Stomach (tissue), 9 donors: ENCODE measurements around the gene RARRES2. TPM values are rescaled to one million over a fixed set of nuclear protein-coding genes. Genes with fewer than 3 reads are reported as not detected.

Source experiments
- DNase-seq, 2 donors: peaks; one replicate each; pipeline versions ENCODE4 v3.0.0 to v3.0.0-alpha.2; 2013 to 2019
- H3K27ac ChIP-seq, 5 donors: fragments of 200-600 bp in 4 of 5; sonication (generic) in 4 of 5; one replicate each; pipeline ENCODE4 v1.5.1; 2013 to 2019; ENCODE audit warnings: mild to moderate bottlenecking in 1 of 5, moderate library complexity in 1 of 5
- H3K27me3 ChIP-seq, 3 donors: fragments of 200-600 bp; sonication (generic); one replicate each; pipeline ENCODE4 v1.5.1; 2017 to 2019; ENCODE audit warnings: mixed run types in 1 of 3
- H3K36me3 ChIP-seq, 4 donors: fragments of 200-600 bp; sonication (generic); 1 replicate in 3 of 4; 2 replicates in 1 of 4; pipeline ENCODE4 v1.5.1; 2016 to 2019
- H3K4me1 ChIP-seq, 4 donors: fragments of 200-600 bp; sonication (generic); one replicate each; pipeline ENCODE4 v1.5.1; 2016 to 2019
- H3K4me3 ChIP-seq, 4 donors: fragments of 200-600 bp; sonication (generic) in 3 of 4; one replicate each; pipeline ENCODE4 v1.5.1; 2016 to 2019; ENCODE audit warnings: mild to moderate bottlenecking in 1 of 4
- H3K9me3 ChIP-seq, 4 donors: fragments of 200-600 bp; sonication (generic); one replicate each; pipeline ENCODE4 v1.5.1; 2016 to 2019
- EP300 ChIP-seq: sonication (generic); formaldehyde crosslinking; IDR thresholded peaks from one replicate; pipeline ENCODE4 v1.6.1; 2017; ENCODE audit warnings: antibody characterized with exemption
- POLR2A ChIP-seq, 4 donors: fragments of 450-650 bp; IDR thresholded peaks; one replicate each; pipeline ENCODE4 v1.6.1; 2016; ENCODE audit warnings: antibody characterized with exemption in 4 of 4, control low read depth in 2 of 4, mild to moderate bottlenecking in 1 of 4, moderate library complexity in 1 of 4
- POLR2AphosphoS5 ChIP-seq, 3 donors: sonication (generic); formaldehyde crosslinking; IDR thresholded peaks; one replicate each; pipeline ENCODE4 v1.6.1; 2016; ENCODE audit warnings: antibody characterized with exemption in 3 of 3
- WGBS, 5 donors: extraction: QIAGEN DNeasy Blood & Tissue Kit in 3 of 5; methylation state at CpG; one replicate each; pipeline versions ENCODE4 v1.1.5 to v1.1.7; 2013 to 2018; 5-methylcytosine and 5-hydroxymethylcytosine counted together
- intact Hi-C: fragments of 100-400 bp; cut with DNase I; formaldehyde crosslinking; loops from one replicate; pipeline ENCODE4 v1.15.1; 2023; ENCODE audit warnings: low total_unique reads
- polyA plus RNA-seq, 3 donors: library from polyadenylated mRNA; stranded (reverse); fragments of 200-250 nt; gene quantifications; one replicate each; pipeline ENCODE4 v1.2.3, GENCODE V29; 2013
- total RNA-seq, 5 donors: library from RNA; depleted of rRNA; stranded (reverse); fragments of >200 nt; gene quantifications; one replicate each; pipeline versions ENCODE4 v1.1.0 to v1.2.3, GENCODE V29; 2014 to 2016
- TF ChIP-seq, protein P1 (sequence below), 7 experiments: fragments of 450-650 bp in 4 of 7; fragments of 200-600 bp in 3 of 7; sonication (generic) in 3 of 7; IDR thresholded peaks; one replicate each; pipeline ENCODE4 v1.5.1; 2016 to 2019; ENCODE audit warnings: antibody characterized with exemption in 7 of 7, control low read depth in 2 of 7, mild to moderate bottlenecking in 1 of 7
- donor health status: healthy with polysubstance abuse.
- donor health status: Bipolar disorder and iron deficiency.
- donor health status: healthy.

Gene RARRES2
- total and polyA plus RNA-seq, 8 donors: 33.5 to 244 (median 126) TPM

- no peak overlapping the region for H3K4me3 ChIP-seq
- no peaks in the 10 kb centered on the region for H3K36me3 ChIP-seq
- peaks cover 9 to 23% (median 12%) of the 10 kb centered on the region in 4 donors for H3K4me1 ChIP-seq
- no peak overlapping the region for H3K27ac ChIP-seq
- H3K27me3 ChIP-seq: no peaks in the 10 kb centered on the region
- TF ChIP-seq, protein P1, sequence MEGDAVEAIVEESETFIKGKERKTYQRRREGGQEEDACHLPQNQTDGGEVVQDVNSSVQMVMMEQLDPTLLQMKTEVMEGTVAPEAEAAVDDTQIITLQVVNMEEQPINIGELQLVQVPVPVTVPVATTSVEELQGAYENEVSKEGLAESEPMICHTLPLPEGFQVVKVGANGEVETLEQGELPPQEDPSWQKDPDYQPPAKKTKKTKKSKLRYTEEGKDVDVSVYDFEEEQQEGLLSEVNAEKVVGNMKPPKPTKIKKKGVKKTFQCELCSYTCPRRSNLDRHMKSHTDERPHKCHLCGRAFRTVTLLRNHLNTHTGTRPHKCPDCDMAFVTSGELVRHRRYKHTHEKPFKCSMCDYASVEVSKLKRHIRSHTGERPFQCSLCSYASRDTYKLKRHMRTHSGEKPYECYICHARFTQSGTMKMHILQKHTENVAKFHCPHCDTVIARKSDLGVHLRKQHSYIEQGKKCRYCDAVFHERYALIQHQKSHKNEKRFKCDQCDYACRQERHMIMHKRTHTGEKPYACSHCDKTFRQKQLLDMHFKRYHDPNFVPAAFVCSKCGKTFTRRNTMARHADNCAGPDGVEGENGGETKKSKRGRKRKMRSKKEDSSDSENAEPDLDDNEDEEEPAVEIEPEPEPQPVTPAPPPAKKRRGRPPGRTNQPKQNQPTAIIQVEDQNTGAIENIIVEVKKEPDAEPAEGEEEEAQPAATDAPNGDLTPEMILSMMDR (IDR thresholded peaks at IDR 0.05): no peak
- TF ChIP-seq EP300 (no peak), POLR2AphosphoS5 (IDR thresholded peaks at IDR 0.05) (no peak), POLR2A (IDR thresholded peaks at IDR 0.05) (no peak)
- WGBS, 5 donors: 75 to 90% (median 84%) methylated on average over 4 of the region's 4 CpGs
- DNase-seq: peak in 1 of 2 donors; percentile 16
- no peaks in the 10 kb centered on the region for H3K9me3 ChIP-seq
- intact Hi-C loops: loop anchor here (10.0 kb wide), 1 partner anchor 51 kb away; no protein-coding TSS in a partner anchor
Observed at GRCh38 chr7:150363370-150363769, 21.9 kb upstream of the RARRES2 start.

DNA sequence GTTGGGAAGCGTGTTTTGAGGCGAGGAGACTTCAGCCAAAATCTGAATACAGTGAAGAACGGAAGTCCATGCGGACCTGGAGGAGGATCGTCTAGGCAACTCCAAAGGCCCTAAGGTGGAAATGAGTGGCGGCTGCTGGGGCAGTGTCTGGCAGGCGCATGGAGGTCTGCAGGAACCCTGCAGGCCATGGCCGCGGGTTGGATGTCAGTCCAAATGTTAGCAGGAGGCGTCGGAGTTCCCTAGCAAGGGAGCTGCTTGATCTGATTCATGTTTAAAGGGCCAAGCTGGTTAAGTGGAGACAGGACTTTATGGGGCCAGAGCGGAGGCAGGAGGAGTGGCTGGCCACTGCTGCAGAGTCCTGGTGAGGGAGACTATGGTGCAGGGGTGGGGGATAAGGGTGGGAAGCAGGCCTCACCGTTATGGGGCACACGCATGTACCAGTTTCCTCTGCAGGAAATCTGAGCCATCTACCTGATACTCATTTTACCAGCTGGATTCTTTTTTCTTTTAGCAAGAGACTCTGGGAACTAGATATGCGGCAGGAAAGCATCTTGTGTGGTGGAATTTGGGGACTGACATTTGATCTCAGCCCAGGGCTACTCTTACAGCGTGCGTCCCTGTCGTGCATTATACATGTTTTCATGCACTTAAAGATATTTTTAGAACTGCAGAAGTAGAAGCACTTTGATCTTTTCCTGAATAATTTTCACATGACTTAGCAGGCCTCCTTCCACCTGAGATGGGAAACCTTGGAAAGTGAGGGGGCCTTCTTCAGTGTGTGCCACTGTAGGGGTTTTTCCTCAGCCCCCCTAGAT is 20.6 kb upstream of the RARRES2 start:
- H3K27me3 ChIP-seq: no peaks in the 10 kb centered on the region
- 78 to 90% (median 87%) methylated on average over 18 of the region's 18 CpGs for WGBS, 5 donors

GRCh38 chr7:150361402-150361801 is 20.0 kb upstream of the RARRES2 start:
- no peaks in the 10 kb centered on the region for H3K9me3 ChIP-seq
- peaks cover 0 to 20% (median 3%) of the 10 kb centered on the region in 4 donors for H3K4me1 ChIP-seq
- H3K27ac ChIP-seq: no peak overlapping the region
- intact Hi-C loops: loop anchor here (10.0 kb wide), 1 partner anchor 53 kb away; no protein-coding TSS in a partner anchor
- WGBS, 5 donors: 73 to 84% (median 78%) methylated on average over 7 of the region's 7 CpGs
- H3K27me3 ChIP-seq: no peaks in the 10 kb centered on the region
- H3K36me3 ChIP-seq: no peaks in the 10 kb centered on the region
- no peak overlapping the region for H3K4me3 ChIP-seq
- TF ChIP-seq, protein P1 (IDR thresholded peaks at IDR 0.05): no peak
- no peak for TF ChIP-seq POLR2A (IDR thresholded peaks at IDR 0.05)
- peak in 1 of 2 donors; percentile 12 for DNase-seq

More for the DNA sequence above, 20.6 kb upstream of the RARRES2 start:
- Histone ChIP-seq H3K4me3 (no peak overlapping the region), H3K27ac (no peak overlapping the region), H3K36me3 (no peaks in the 10 kb centered on the region), H3K9me3 (no peaks in the 10 kb centered on the region), H3K4me1 (peaks cover 0 to 19% (median 4%) of the 10 kb centered on the region in 4 donors)
- intact Hi-C loops: loop anchor here (10.0 kb wide), 1 partner anchor 53 kb away; no protein-coding TSS in a partner anchor
- DNase-seq: peak in 1 of 2 donors; percentile 3
- TF ChIP-seq POLR2A (IDR thresholded peaks at IDR 0.05) (no peak), EP300 (no peak), POLR2AphosphoS5 (IDR thresholded peaks at IDR 0.05) (no peak)
- TF ChIP-seq, protein P1 (IDR thresholded peaks at IDR 0.05): no peak

DNA sequence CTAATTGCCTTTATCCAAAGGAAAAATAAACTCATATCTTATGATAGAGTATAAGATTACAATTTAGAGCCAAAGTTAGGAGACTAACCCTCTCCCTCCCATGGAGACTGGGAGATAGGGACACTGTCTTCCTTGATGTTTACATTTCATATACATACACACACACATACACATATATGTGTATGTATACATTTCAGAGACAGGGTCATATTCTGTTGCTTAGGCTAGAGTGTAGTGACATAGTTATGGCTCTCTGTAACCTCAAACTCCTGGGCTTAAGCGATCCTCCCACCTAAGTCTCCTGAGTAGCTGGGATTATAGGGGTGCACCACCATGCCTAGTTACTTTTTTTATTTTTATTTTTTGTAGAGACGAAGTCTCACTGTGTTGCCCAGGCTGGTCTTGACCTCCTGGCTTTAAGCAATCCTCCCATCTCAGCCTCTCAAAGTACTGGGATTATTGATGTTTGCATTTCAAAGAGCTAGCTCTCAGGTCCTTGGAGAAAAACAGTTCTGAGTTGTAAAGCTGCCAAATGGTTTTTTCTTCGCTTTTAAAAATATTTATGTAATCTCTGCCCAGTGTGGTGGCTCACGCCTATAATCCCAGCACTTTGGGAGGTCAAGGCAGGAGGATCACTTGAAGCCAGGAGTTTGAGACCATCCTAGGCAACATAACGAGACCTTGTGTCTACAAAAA is 19.1 kb upstream of the RARRES2 start:
- H3K4me3 ChIP-seq: no peak overlapping the region
- intact Hi-C loops: loop anchor here (10.0 kb wide), 1 partner anchor 54 kb away; no protein-coding TSS in a partner anchor
- no peaks in the 10 kb centered on the region for H3K36me3 ChIP-seq
- no peak overlapping the region for H3K27ac ChIP-seq
- WGBS, 5 donors: 59 to 75% (median 73%) methylated on average over 5 of the region's 5 CpGs
- H3K4me1 ChIP-seq: peaks cover 0 to 25% (median 2%) of the 10 kb centered on the region in 4 donors
- DNase-seq: no peak
- TF ChIP-seq POLR2AphosphoS5 (IDR thresholded peaks at IDR 0.05) (no peak), EP300 (no peak), POLR2A (IDR thresholded peaks at IDR 0.05) (no peak)
- TF ChIP-seq, protein P1 (IDR thresholded peaks at IDR 0.05): no peak
- no peaks in the 10 kb centered on the region for H3K27me3 ChIP-seq
- H3K9me3 ChIP-seq: no peaks in the 10 kb centered on the region
